Endothelial cell of umbilical vein (primary cell): ENCODE measurements around the gene ARHGAP22. TPM values are rescaled to one million over a fixed set of nuclear protein-coding genes. Genes with fewer than 3 reads are reported as not detected.

Experiments
- BruUV-seq: library from RNA; stranded (reverse); fragments of 400-500 nt; replicated peaks from 2 replicates; lab custom pipeline; 2021; lab: Mats Ljungman, UMichigan
- CTCF ChIA-PET: fragments of 300-600, 350-600 bp; sonication (Branson Sonifier 250); formaldehyde crosslinking; loops from one replicate; lab custom pipeline; 2021; ENCODE audit warnings: antibody characterized with exemption, inconsistent platforms; lab: Charles Lee
- POLR2A ChIA-PET: fragments of 300-600, 350-600 bp; sonication (Branson Sonifier 250); formaldehyde crosslinking; loops from one replicate; lab custom pipeline; 2021; ENCODE audit warnings: antibody characterized with exemption, inconsistent platforms; lab: Charles Lee
- DNase-seq: peaks from one replicate; pipeline ENCODE4 v3.0.0-alpha.2; 2011; ENCODE audit warnings: low read depth, low spot score
- FAIRE-seq: peaks from 2 replicates; lab custom pipeline; 2011; peaks lifted over from hg19 to GRCh38; lab: Jason Lieb, UNC
- H2AFZ ChIP-seq: 2 replicates; pipeline ENCODE4 v1.6.0; 2012; ENCODE audit warnings: low read depth, low read length, control low read depth, inconsistent platforms
- H3K27ac ChIP-seq: 2 replicates; pipeline ENCODE4 v1.5.1; 2011; ENCODE audit warnings: low read depth, mild to moderate bottlenecking, control low read depth, low read length, moderate library complexity; ENCODE audit not compliant: insufficient read depth
- H3K27me3 ChIP-seq, 2 experiments: 2 replicates each; pipeline versions ENCODE4 v1.6.0 to v1.6.1; 2011; ENCODE audit warnings: low read length in 2 of 2, mixed read lengths in 1 of 2; ENCODE audit not compliant: control insufficient read depth in 2 of 2, insufficient read depth in 2 of 2
- H3K36me3 ChIP-seq, 2 experiments: 2 replicates in 1 of 2; 3 replicates in 1 of 2; pipeline ENCODE4 v1.5.1; 2011; ENCODE audit warnings: low read length in 2 of 2, mild to moderate bottlenecking in 1 of 2, moderate library complexity in 1 of 2; ENCODE audit not compliant: control insufficient read depth in 2 of 2, insufficient read depth in 2 of 2; ENCODE audit errors: extremely low read depth in 1 of 2
- H3K4me1 ChIP-seq: 3 replicates; pipeline ENCODE4 v1.5.1; 2011; ENCODE audit warnings: mild to moderate bottlenecking, low read length; ENCODE audit not compliant: control insufficient read depth, insufficient read depth; ENCODE audit errors: extremely low read depth
- H3K4me2 ChIP-seq: 2 replicates; pipeline ENCODE4 v1.6.1; 2011; ENCODE audit warnings: low read length, control low read depth, mixed read lengths; ENCODE audit not compliant: insufficient read depth
- H3K4me3 ChIP-seq, 3 experiments: fragments of 200-600 bp in 1 of 3; sonication (generic), shearing (Covaris generic) in 1 of 3; replicated peaks in 1 of 3; 2 replicates each; pipeline ENCODE4 v1.5.1; 2011 to 2016; ENCODE audit warnings: control low read depth in 3 of 3, low read length in 3 of 3, mild to moderate bottlenecking in 2 of 3, inconsistent platforms in 1 of 3, low read depth in 1 of 3, moderate library complexity in 1 of 3; ENCODE audit not compliant: insufficient read depth in 1 of 3
- H3K79me2 ChIP-seq: 2 replicates; pipeline ENCODE4 v1.6.0; 2012; ENCODE audit warnings: low read length, inconsistent platforms; ENCODE audit not compliant: control insufficient read depth, insufficient read depth
- H3K9ac ChIP-seq: replicated peaks from 2 replicates; pipeline ENCODE3; 2011; ENCODE audit warnings: low read length, control low read depth; ENCODE audit not compliant: insufficient read depth; ENCODE audit errors: extremely low read depth
- H3K9me1 ChIP-seq: replicated peaks from 3 replicates; pipeline ENCODE4 v1.6.0; 2011; ENCODE audit warnings: mild to moderate bottlenecking, low read length; ENCODE audit not compliant: control insufficient read depth, insufficient read depth; ENCODE audit errors: extremely low read depth
- H3K9me3 ChIP-seq: replicated peaks from 2 replicates; pipeline ENCODE4 v1.5.1; 2012; ENCODE audit warnings: low read length, inconsistent platforms; ENCODE audit not compliant: control insufficient read depth, insufficient read depth
- H4K20me1 ChIP-seq: replicated peaks from 2 replicates; pipeline ENCODE3; 2011; ENCODE audit warnings: mild to moderate bottlenecking, low read length; ENCODE audit not compliant: control insufficient read depth, insufficient read depth; ENCODE audit errors: extremely low read depth
- CTCF ChIP-seq, 2 donors: IDR thresholded peaks; 1 replicate in 1 of 2; 2 replicates in 1 of 2; pipeline ENCODE4 v1.5.1; 2011; ENCODE audit warnings: low read length in 2 of 2, mild to moderate bottlenecking in 2 of 2, moderate library complexity in 2 of 2, control low read depth in 1 of 2, inconsistent platforms in 1 of 2, low read depth in 1 of 2; ENCODE audit not compliant: insufficient read depth in 1 of 2; ENCODE audit errors: extremely low read depth in 1 of 2
- EZH2 ChIP-seq: IDR thresholded peaks from 2 replicates; pipeline ENCODE4 v1.6.1; 2012; ENCODE audit warnings: borderline replicate concordance, low read depth, mild to moderate bottlenecking, moderate library complexity, low read length, inconsistent platforms; ENCODE audit not compliant: severe bottlenecking
- FOS ChIP-seq: IDR thresholded peaks from 2 replicates; pipeline ENCODE4 v1.6.1; 2011; ENCODE audit warnings: mild to moderate bottlenecking, low read length, moderate library complexity, borderline replicate concordance; ENCODE audit not compliant: insufficient read depth
- GATA2 ChIP-seq: IDR thresholded peaks from 2 replicates; pipeline ENCODE4 v1.7.0; 2011; ENCODE audit warnings: low read depth, mild to moderate bottlenecking, moderate library complexity, mixed read lengths, low read length; ENCODE audit not compliant: insufficient read length, insufficient read depth
- JUN ChIP-seq: IDR thresholded peaks from 2 replicates; pipeline ENCODE4 v1.6.1; 2011; ENCODE audit warnings: borderline replicate concordance, low read depth; ENCODE audit not compliant: insufficient read length, insufficient read depth
- MYC ChIP-seq: IDR thresholded peaks from one replicate; pipeline ENCODE4 v1.6.1; 2011; ENCODE audit warnings: mild to moderate bottlenecking, low read depth, low read length
- POLR2A ChIP-seq: IDR thresholded peaks from 2 replicates; pipeline ENCODE4 v1.6.1; 2012; ENCODE audit warnings: low read depth, mild to moderate bottlenecking, control low read depth, low read length
- POLR2AphosphoS5 ChIP-seq: IDR thresholded peaks from 2 replicates; pipeline ENCODE4 v1.6.1; 2012; ENCODE audit warnings: low read depth, mild to moderate bottlenecking, control low read depth, low read length, moderate library complexity; ENCODE audit not compliant: insufficient read depth
- dilution Hi-C: fragments of 300-500 bp; cut with MboI; formaldehyde crosslinking; loops from one replicate; pipeline ENCODE4 v1.15.0; 2019; ENCODE audit warnings: low sequenced_read_pairs; ENCODE audit not compliant: extremely low pct_ligation_motif_present
- intact Hi-C: fragments of 100-400 bp; cut with micrococcal nuclease; formaldehyde crosslinking; loops from one replicate; pipeline ENCODE4 v1.10.0; 2022
- polyA plus RNA-seq, 4 experiments: library from polyadenylated mRNA; depleted of rRNA in 3 of 4; stranded (reverse) in 3 of 4; unstranded in 1 of 4; fragments of >200 nt; gene quantifications; 2 replicates each; pipeline versions ENCODE4 v1.2.1 to v1.2.3, GENCODE V29; 2011 to 2012; ENCODE audit warnings: missing spikeins in 1 of 4
- total RNA-seq: library from RNA; stranded (reverse); gene quantifications from 2 replicates; pipeline ENCODE4 v1.2.3, GENCODE V29; 2021
- TF ChIP-seq, protein P1 (sequence below): IDR thresholded peaks from 2 replicates; pipeline ENCODE4 v1.6.1; 2011; ENCODE audit not compliant: insufficient read depth, insufficient read length

The ARHGAP22 gene
- total and polyA plus RNA-seq, 2 donors (not counting 3 experiments of a cell fraction or from before 2014, with no cell fraction given), result 8.6 to 50.3 TPM

DNA sequence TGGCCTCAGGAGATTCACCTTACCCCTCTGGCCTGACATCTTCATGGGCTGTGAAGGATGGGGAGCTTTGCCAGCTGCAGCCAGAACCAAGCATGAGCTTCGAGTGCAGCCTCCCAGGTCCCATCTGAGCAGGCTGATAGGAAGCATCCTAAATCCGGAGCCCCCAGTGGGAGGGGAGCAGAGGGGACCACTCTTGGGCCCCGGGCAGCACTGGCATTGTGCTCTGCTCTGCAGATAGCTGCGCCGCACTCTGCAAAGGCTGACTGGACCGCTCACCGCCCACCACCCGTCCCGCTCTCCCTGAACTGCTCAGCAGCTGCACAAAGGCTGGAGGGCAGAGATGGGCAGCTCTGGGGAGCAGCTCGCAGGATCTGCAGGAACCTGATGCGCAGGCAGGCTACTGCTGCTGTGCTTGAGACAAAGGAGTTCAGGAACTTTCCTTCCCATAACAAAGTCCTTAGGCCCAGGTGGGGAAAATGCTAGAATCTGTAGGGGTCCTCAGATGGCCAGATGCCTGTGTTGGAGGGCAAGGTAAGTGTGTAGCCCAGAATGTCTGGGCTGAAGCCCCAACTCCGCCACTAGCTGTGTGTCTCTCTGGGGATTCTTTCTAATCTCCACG is 51.8 kb downstream of the ARHGAP22 start:
- Histone ChIP-seq H3K79me2 (peaks cover 8% of the 10 kb centered on the region), H3K27me3 (no peaks in the 10 kb centered on the region), H3K9ac (no peak overlapping the region), H4K20me1 (no peaks in the 10 kb centered on the region), H3K9me3 (no peaks in the 10 kb centered on the region), H3K4me1 (peaks cover 37% of the 10 kb centered on the region), H2AFZ (no peak overlapping the region), H3K4me2 (no peak overlapping the region), H3K27ac (peak overlapping the region; percentile 45), H3K4me3 (no peak overlapping the region), H3K9me1 (no peaks in the 10 kb centered on the region), H3K36me3 (peaks cover 3 to 12% of the 10 kb centered on the region in 2 experiments)
- BruUV-seq, result no TSS peak
- ChIA-PET POLR2A (no interaction called here), CTCF (interaction anchor here (0.9 to 16.9 kb wide), 6 partner anchors 10 to 190 kb away, joined by 3 to 445 read pairs (median 16); no protein-coding TSS in a partner anchor)
- TF ChIP-seq JUN, result no peak
- TF ChIP-seq FOS, result no peak
- TF ChIP-seq, protein P1, sequence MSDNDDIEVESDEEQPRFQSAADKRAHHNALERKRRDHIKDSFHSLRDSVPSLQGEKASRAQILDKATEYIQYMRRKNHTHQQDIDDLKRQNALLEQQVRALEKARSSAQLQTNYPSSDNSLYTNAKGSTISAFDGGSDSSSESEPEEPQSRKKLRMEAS, result no peak
- no peak for TF ChIP-seq GATA2
- TF ChIP-seq POLR2AphosphoS5, result no peak
- TF ChIP-seq EZH2, result no peak
- TF ChIP-seq POLR2A, result no peak
- TF ChIP-seq MYC, result no peak
- no peak for TF ChIP-seq CTCF (IDR thresholded peaks at IDR 0.05; ENCODE audit: extremely low read depth in 1 of 2, insufficient read depth in 1 of 2, low read depth in 1 of 2, low read length in 2 of 2)
- intact Hi-C loops (loop anchor here (1.0 to 10.0 kb wide), 5 partner anchors 54 to 962 kb away; no protein-coding TSS in a partner anchor), dilution Hi-C loops (no loop called here)
- DNase-seq (no peak), FAIRE-seq (no peak)
